Measurements from ENCODE around the gene C20orf204.

C20orf204 gene

DNA sequence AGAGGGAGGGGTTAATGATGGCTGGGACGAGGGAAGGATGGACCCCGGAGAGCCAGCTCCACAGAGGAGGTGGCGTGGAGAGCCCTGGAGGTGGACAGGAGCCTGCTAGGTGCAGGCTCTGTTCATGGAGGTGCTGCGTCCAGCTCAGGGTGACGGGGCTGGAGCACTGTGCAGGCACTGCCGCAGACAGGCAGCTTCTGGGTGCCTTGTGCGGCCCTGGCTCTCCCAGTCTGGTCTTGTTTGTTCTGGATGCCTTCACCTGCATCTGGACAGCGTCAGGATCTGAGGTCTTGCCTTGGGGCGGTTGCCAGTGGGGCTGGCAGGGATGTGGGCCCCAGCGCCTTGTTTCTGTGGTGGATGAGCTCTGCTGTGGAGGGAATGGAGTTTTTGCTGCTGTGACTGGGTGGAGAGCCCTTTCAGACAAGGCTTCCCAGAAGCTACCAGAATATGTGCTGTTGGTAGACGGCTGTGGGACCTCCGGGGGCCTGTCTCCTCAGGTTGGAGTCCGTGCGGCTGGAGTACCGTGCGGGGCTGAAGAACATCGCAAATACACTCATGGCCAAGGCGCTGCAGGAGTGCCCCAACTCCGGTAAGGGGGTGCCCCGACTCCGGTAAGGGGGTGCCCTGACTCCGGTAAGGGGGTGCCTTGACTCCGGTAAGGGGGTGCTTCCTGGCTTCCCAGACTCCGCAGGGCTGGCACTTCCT lies 7.8 kb upstream of the C20orf204 start:
- ATAC-seq: no peak

DNA sequence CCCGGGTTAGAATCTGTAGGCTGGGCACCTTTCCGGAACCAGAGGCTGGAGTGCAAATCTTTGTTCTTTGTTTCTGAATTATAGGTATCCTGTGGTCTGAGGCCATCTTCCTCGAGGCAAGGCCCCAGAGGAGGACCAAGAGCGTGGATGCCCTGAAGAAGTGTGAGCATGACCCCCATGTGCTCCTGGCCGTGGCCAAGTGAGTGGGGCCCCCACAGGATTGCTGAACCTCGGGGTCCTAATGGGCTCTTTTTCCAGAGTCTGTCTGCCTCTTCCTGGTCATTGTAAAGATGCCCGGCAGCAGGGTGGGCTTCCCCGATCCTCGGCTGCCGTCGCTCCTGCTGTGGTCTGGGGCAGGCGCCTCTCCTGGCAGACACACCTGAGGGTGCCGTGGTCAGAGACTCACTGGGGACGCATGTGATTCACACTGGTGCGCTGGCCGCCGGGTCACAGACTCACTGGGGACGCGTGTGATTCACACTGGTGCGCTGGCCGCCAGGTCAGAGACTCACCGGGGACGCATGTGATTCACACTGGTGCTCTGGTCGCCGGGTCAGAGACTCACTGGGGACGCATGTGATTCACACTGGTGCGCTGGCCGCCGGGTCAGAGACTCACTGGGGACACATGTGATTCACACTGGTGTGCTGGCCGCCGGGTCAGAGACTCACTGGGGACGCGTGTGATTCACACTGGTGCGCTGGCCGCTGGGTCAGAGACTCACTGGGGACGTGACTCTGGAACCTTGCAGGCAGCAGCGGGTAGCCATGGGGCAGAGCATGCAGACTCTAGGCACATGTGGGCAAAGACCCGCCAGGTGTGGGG lies 6.5 kb upstream of the C20orf204 start:
- no peak for ATAC-seq

DNA sequence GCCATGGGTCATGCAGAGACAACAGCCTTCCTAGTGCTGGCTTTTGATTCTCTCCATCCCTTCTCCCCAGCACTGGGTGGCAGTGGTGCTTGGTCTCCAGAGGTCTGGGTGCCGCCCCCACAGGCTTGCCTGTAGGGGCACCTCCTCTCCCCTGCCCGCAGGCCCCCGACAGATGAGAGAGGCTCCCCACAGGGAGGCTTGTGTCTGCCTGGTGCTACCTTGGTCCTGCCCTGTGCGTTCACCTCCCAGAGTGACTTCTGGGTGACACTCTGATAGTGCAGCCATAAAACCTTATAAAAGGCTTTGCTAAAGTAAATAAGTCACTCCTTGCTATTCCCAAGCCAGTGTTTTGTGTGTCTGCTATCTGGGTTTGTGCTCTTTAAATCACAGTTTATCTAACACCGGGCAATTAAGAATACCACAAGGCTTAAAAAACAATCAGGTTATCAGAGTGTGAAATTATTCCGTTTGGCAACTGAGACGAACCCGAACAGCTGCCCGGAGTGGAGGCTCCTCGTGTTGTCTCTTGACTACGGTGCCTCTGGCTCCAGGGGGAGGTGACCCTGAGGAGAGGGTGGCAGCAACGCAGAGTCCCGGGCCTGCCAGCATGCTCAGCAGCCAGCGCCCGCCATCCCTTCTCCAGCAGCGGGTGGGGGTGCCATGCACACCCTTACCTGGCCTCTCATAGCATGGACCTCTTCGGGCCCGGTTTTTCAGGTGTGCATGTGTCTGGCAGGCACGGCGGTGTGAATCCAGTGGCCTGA lies 5.4 kb upstream of the C20orf204 start:
- ATAC-seq: no peak

DNA sequence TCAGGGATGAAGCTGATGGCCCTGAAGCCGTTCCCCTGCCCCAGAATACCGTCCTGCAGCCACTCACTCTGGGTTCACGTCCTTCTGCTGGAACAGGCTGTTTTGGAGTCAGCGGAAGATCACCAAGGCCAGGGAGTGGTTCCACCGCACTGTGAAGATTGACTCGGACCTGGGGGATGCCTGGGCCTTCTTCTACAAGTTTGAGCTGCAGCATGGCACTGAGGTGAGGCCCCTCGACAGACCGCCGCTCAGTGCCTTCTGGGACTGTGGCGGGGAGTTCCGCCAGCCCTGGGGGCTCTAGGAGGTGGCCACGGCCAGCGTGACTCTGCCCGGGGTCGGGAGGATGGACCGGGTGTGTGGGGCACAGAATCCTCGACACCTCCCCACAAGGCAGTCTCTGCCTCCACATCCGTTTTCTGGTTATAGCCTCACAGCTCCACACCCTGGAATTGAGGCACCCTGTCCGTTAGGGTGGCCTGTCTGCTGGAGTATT lies 4.1 kb upstream of the C20orf204 start:
- ATAC-seq: no peak

DNA sequence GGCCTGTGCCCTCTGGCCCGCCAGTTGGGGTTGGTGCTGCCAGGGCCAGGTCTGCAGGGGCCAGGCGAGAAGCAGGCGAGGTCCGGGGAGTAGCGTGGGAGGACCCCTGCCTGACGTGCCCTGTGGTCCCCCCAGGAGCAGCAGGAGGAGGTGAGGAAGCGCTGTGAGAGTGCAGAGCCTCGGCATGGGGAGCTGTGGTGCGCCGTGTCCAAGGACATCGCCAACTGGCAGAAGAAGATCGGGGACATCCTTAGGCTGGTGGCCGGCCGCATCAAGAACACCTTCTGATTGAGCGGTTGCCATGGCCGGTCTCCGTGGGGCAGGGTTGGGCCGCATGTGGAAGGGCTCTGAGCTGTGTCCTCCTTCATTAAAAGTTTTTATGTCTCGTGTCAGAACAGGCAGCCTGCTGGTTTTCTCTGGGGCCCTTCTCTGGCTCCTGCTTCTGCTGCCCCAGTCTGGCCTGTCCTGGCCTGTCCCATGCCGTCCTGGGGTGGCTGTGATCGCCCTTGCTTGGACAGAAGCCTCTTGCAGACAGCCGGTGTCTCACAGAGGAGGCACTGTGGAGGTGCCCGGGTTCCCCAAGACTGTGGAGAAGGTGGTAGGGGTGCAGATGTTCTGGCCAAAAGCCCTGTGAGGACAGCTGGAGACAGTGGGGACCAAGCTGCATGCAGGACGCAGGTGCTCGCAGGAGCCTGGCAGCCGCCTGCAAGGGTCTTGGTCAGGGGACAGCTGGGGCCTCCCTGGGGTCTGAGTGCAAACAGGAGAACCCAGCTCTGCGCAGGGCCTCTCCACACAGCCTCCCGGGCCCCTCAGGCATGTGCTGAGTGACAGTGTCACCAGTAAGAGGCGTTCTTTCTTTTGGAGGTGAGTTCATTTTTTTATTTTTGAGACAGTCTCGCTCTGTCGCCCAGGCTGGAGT lies 3.0 kb upstream of the C20orf204 start:
- ATAC-seq: no peak

DNA sequence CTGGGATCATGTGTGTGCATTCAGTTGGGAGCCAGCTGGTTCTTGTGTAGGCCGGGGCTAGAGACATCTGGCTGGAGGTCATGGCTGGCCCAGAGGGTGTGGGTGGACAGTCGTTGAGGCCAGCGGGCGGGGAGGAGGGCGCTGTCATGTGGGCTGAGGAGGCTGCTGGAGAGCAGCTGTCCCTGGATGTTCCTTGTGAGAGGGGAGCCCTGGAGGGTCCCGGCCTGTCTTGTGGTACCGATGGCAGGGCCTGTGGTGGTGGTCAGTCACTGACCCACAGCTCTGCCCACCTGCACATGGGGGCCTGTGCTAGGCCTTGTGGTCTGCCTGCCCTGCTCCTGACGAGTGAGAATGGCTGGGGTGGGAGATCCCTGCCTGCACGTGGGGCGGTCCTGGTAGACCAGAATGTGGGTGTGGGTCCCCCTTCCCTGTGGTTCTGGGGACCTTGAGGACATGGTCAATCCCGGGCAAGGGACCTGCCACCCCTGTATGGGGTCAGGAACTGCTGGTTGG lies 1.9 kb upstream of the C20orf204 start:
- ATAC-seq: no peak

DNA sequence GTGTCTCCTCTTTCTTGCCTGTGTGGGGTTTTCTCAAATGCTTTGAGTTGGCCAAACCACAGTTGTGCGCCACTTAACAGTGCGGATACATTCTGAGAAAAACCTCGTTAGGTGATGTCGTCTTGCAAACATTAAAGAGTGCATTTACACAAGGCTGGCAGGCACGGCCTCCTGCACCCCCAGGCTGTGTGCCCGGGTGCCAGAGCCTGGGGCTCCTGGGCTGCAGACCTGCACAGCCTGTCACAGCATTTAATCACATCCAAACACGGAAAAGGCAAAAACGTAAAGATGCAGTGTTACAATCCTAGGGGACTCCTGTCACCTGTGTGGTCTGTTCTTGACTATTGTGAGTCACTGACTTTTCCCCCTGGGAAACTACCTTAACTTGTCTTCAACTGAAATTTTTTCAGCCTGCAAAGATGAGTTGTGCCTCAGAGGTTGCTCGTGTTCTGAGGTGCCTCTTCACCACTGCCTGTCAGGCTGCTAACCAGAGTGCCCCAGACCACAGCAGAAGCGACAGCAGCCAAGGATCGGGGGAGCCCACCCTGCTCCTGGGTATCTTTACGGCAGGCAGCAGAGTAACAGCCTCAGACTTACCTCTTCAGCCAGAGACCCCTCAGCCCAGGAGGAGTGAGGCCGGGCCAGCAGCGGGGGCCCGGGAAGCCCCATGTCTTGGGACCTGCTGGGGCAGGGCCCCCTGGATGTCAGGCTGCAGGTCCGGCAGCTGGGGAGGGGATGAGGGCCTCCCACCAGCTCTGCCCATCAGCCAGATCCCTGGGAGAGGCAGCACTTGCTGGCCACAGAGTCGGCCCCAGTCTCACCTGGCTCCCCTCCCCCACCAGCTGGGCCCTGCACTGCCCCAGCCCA lies 683 bp upstream of the C20orf204 start:
- peak; percentile 52 to 66 for ATAC-seq

DNA sequence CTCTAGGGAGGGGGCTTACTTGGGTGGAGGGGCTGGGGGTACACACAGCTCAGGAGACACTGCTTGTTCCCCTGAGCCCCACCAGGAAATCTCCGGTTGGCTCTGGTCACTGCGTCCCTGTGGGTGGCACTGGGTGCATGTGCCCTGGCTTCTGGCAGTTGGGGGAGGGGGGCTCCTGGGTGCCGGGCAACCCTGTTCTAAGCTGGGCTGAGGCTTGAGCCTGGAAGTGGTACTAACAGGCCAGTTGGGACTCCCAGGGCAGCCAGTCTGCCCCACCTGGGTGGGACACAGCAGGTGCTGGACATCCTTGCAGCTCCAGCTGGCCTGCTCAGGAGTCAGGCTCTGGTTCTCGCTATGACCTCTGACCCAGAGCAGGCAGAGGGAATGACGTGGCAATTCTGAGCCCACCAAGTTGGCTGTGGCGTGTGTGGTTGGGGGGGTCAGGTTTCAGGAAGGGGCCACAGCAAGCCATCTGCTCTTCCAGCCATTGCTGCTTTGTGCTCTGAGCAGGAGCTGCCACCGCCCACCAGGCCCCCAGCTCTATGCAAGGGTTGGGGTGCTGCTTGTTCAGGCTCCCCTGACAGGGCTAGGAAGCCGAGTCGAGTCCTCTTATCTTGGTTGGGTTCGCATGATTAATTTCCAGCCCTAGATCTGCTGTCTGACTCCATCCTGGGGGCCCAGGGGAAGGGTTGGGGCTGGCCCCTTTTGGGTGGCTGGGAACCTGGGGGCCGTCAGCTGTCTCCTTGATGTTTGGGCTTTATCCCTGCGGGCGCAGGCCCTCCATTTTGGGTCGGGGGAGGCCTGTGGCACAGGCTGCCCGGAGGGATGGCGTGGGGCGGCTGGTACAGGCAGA lies 590 bp downstream of the C20orf204 start:
- ATAC-seq: no peak

DNA sequence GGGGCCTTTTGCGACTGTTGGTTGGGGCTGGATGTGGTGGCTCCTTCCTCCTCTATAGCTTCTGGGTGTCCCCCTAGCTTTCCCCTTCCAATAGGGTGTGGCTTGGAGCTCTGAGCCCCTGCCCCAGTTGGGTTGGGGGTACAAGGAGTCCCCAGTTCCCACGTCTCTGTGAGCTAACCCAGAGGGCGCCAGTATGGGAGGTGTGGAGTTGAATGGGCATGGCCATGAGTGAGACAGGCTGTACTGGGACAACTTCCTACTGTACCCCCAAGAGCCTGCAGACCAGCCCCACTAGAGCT lies 1.2 kb downstream of the C20orf204 start:
- no peak for ATAC-seq

DNA sequence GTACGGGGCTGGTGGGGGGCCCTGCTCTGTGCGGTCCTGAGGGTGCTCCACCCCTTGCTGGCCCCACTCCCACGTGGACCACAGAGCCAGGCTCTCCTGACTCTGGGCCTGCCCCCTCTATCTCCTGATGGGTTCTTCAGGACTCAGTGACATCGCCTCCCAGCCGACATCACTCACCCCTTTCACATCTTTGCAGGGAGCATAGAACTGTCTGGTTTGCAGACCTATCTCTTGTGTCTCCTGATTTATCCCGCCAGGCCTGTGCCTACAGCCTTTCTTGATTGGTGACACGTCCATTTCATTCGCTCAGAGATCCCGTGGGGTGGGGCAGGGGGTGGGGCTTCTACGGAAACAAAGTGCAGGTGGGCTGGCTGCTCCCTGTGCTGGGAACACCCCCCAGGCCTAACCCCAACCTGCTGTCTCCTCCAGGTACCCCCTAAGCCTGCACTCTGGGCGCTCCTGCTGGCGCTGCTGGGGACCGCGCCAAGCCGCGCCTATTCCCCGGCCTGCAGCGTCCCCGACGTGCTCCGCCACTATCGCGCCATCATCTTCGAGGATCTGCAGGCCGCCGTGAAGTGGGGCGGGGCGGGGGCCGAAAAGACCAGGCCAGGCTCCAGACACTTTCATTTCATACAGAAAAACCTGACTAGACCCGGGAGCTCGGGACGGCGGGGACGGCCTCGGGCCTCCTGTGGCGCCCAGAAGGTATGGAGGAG lies 1.7 kb downstream of the C20orf204 start:
- ATAC-seq: no peak

DNA sequence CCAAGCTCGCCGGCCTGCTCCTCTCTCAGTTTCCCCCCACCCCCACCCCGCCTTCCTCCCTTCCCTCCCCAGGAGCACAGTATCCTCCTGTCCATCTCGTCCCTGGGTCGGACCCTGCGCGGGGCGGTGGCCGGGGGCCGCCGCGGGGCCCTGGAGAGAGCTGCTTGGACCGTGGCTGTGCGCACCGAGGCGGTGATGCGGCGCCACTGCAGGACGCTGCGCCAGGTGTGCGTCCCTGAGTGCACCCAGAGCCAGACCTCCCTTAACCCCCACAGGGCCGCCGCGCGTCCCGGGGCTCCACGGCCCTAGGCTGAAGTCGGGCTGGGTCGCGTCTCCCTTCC lies 2.2 kb downstream of the C20orf204 start:
- peak; percentile 10 to 11 for ATAC-seq

DNA sequence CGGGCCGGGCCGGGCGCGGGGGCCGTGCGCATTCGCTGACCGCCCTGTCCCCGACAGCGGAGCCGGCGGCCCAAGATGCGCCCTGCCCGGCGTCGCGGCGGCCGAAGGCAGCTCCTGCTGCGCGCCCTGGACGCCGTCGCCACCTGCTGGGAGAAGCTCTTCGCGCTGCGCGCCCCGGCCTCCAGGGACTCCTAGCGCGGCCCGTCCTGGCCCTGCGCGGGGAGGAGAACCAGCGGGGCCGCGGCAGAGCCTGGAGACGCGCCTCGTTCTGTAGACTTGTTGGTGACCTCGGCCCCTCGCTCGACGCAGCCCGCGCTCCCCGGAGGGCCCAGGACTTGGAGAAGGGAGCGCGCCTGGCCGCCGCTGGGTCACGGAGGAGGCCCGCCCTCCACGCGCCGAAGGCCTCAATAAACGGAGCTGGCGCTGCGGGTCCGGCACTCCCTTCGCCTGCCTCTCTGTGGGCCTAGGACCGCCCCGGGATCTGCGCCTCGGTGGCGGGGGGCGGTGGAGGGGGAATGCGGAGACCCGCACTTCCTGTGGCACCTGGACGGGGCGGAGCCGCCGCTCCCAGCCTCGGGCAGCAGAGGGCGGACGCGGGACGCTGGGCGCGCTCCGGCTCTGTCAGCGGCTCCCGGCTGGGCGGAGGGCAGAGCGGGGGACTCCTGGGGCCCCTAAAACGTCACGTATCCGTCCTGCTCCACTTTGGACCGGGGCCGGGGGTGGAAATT lies 2.7 kb downstream of the C20orf204 start:
- peak; percentile 59 to 73 for ATAC-seq

DNA sequence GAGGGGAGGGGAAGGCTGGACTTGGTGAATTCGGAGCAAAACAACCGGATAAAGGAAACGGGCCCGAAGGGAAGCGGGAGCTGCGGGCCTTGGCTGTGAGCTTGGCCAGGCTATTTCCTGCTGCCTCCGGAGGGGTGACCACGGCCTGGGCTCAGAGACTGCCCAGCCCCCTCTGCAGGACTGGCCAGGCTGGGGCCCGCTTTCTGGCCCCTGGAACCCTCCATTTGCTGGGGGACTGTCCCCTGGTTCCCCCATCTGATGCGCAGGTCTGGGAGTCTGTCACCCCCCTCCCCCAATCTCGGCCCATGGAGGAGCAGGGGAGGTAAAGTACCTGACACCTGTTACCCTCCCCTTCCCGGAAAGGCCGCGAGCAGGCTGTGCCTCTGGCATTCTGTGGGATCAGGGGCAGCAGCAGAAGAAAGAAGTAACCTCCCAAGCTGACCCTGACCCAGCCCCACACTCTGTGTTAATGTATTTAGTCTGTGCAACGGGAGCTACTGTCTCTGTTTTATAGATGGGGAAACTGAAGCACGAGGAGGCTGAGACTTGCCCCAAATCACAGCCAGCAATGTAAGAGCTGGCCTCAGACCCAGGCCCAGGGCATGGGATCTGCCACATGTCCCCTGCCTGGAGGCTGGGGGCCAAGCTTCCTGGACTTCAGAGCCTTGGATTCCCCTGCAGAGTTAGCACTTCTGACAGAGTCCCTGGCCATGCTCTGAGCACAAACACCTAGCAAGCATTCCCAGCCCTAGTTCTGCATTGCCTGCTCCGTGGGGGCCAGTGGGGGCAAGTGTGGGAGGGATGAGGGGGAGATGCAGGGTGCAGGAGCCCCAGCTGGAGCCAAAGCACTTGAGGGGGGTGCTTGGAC lies 3.5 kb downstream of the C20orf204 start:
- ATAC-seq: no peak

DNA sequence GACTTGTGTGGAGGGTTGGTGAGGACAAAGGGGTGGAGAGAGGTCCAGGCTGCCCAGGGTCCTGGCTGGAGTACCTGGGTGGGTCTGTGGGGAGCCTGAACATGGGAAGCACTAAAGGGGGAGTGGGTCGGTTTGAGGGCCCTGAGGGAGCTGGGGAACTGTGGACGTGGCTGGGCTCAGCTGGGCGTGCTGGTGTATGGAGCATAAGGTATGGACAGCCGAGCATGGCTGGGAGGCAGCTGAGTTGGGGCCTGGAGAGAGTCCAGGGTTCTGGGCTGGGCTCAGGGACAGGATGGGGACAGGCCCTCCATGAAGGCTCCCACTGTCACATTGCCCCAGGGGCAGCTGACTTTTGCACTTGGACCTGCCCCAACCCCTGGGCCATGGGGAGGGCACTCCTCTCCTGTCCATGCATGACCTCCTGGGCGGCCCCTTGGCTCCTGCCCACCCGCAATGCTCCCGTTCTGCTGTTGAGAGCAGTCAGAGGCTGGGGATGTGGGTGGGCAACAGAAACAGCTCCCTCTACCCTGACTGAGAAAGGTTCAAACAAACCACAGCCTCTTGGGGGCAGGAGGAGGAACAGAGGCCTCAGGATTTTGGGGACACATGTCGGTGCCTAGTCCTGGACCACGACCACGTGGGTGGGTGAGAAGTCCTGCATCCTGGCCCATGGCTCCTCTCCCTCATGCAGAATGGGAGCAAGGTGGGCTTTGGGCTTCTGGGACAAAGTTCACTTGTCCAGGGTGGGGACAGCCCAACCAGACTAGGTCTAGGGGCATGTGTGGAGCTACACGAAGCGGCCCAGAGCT lies 4.5 kb downstream of the C20orf204 start:
- no peak for ATAC-seq

DNA sequence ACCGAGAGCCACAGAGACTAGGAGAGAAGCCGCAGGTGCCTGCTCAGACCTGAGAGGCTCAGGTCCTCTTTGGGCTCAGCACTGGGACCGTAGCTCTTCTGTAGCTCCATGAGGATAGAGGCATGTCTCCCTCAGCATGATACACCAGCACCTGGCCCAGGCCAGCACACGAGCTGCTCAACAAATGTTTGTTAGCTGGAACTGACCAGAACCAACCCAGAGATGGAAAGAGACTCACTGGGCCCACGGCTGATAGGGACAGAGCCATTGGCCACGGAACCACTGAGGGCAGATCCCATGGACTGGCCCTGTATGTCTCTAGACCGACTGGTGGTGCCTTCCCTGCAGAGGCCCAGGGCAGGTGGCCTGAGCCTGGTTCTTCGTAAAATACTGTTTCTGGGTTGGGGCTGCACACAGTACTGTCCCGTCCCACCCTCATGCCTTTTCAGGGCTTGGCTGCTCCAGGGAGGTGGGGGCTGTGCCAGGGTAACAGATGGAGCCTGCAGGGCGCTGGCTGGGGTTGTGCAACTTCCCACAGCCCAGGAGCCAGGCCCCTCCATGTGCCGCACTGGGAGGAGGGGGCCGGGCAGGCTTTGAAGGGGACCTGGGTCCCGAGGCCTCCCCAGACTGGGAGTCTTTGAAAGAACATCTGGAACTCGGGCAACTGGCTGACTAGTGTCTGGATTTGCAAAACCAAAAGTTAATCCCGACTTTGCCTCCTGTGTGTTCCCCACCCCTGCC lies 5.2 kb downstream of the C20orf204 start:
- ATAC-seq: no peak

DNA sequence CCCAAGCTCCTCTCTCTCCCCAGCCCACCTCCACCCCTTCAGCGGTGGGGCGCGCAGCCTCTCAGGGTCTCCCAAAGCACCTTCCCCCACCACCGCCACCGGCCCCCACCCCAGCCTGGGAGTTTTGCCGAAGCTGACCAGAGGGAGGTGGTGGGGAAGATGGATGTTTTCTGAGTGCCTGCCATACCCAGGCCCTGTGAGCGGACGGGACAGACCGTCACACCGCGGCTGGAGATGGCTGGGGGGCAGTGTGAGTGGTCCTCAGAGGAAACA lies 5.7 kb downstream of the C20orf204 start:
- no peak for ATAC-seq

Measured in activated CD4-positive, CD25-positive, alpha-beta regulatory T cell treated with anti-CD3 and anti-CD28 coated beads, Interleukin-2, amount 50 U/mL, for 24 hours (primary cell).